Spleen (tissue), 11 donors: ENCODE results near the gene TXNDC15. TPM values are rescaled to one million over a fixed set of nuclear protein-coding genes. Genes with fewer than 3 reads are reported as not detected.
"Not testable (repeated sequence)": the region's sequence is repeated elsewhere in the genome, so short reads cannot be mapped to it uniquely, and the experiment has no call there.

Experiments used
- DNase-seq: peaks from one replicate; pipeline ENCODE4 v3.0.0-alpha.2; 2020
- H3K27ac ChIP-seq, 8 donors: fragments of 200-600 bp; sonication (generic) in 7 of 8; 1 replicate in 4 of 8; 2 replicates in 4 of 8; pipeline versions ENCODE4 v1.5.0 to v1.8.0; 2016 to 2021; ENCODE audit warnings: inconsistent platforms in 4 of 8, mild to moderate bottlenecking in 4 of 8, moderate library complexity in 1 of 8
- H3K27me3 ChIP-seq, 7 donors: fragments of 200-600 bp; sonication (generic) in 6 of 7; replicated peaks in 1 of 7; 1 replicate in 4 of 7; 2 replicates in 3 of 7; pipeline versions ENCODE4 v1.5.0 to v1.8.0; 2016 to 2021; ENCODE audit warnings: inconsistent platforms in 3 of 7, mild to moderate bottlenecking in 1 of 7
- H3K36me3 ChIP-seq, 6 donors: fragments of 200-600 bp; sonication (generic) in 5 of 6; 1 replicate in 4 of 6; 2 replicates in 2 of 6; pipeline versions ENCODE4 v1.5.0 to v1.8.0; 2016 to 2021; ENCODE audit warnings: inconsistent platforms in 2 of 6
- H3K4me1 ChIP-seq, 6 donors: fragments of 200-600 bp; sonication (generic) in 5 of 6; 1 replicate in 3 of 6; 2 replicates in 3 of 6; pipeline versions ENCODE4 v1.5.0 to v1.8.0; 2016 to 2021; ENCODE audit warnings: inconsistent platforms in 3 of 6
- H3K4me3 ChIP-seq, 8 donors: fragments of 200-600 bp; sonication (generic) in 7 of 8; 1 replicate in 4 of 8; 2 replicates in 4 of 8; pipeline versions ENCODE4 v1.5.0 to v1.8.0; 2016 to 2021; ENCODE audit warnings: inconsistent platforms in 4 of 8, mild to moderate bottlenecking in 4 of 8, moderate library complexity in 2 of 8
- H3K9me3 ChIP-seq, 8 donors: fragments of 200-600 bp; sonication (generic) in 7 of 8; 1 replicate in 4 of 8; 2 replicates in 4 of 8; pipeline versions ENCODE4 v1.5.0 to v1.8.0; 2016 to 2021; ENCODE audit warnings: inconsistent platforms in 4 of 8
- POLR2A ChIP-seq, 3 donors: fragments of 450-650 bp; IDR thresholded peaks; one replicate each; pipeline ENCODE4 v1.5.1; 2017; ENCODE audit warnings: antibody characterized with exemption in 3 of 3, mild to moderate bottlenecking in 1 of 3
- POLR2AphosphoS5 ChIP-seq, 3 donors: sonication (generic); formaldehyde crosslinking; IDR thresholded peaks; one replicate each; pipeline ENCODE4 v1.5.1; 2017; ENCODE audit warnings: antibody characterized with exemption in 3 of 3
- WGBS, 5 donors: extraction: QIAGEN DNeasy Blood & Tissue Kit in 3 of 5; methylation state at CpG; one replicate each; pipeline versions ENCODE4 v1.1.5 to v1.1.7; 2013 to 2018; 5-methylcytosine and 5-hydroxymethylcytosine counted together
- intact Hi-C: fragments of 100-400 bp; cut with DNase I; formaldehyde crosslinking; loops from one replicate; pipeline ENCODE4 v1.15.0; 2023; ENCODE audit warnings: low total_unique reads
- polyA plus RNA-seq, 3 donors: library from polyadenylated mRNA; stranded (reverse); fragments of 200-250 nt; gene quantifications; one replicate each; pipeline ENCODE4 v1.2.1, GENCODE V29; 2013
- total RNA-seq, 7 donors: library from RNA; depleted of rRNA in 3 of 7; stranded (reverse); fragments of >200 nt in 3 of 7; fragmentation: NEBNext Ultra II Directional in 4 of 7; extraction: Animal tissue kit (Norgen Biotek cat#: 25700) in 4 of 7; gene quantifications; one replicate each; pipeline versions ENCODE4 v1.1.0 to v1.2.1, GENCODE V29; 2016 to 2021
- TF ChIP-seq, protein P1 (sequence below), 11 experiments: fragments of 200-600 bp in 7 of 11; fragments of 450-650 bp in 4 of 11; sonication (generic) in 4 of 11; IDR thresholded peaks in 8 of 11; conservative IDR thresholded peaks in 3 of 11; 1 replicate in 7 of 11; 2 replicates in 4 of 11; pipeline versions ENCODE4 v1.4.0 to v1.8.0; 2016 to 2021; ENCODE audit warnings: antibody characterized with exemption in 11 of 11, inconsistent platforms in 4 of 11, mild to moderate bottlenecking in 1 of 11
- donor health status: healthy with polysubstance abuse.
- donor health status: DM: no; HTN: no; CAD: no; lungs with moderate emphysema.
- donor health status: DM: no; HTN: no; CAD: no.
- donor health status: Bipolar disorder and iron deficiency.
- donor health status: healthy.
- donor health status: DM: no; HTN: no; CAD: no.
- donor health status: DM: yes; HTN: yes; CAD: no.

Gene TXNDC15
- total and polyA plus RNA-seq, 10 donors: 37.4 to 109 (median 58.0) TPM

GRCh38 chr5:134878403-134878802 lies 4.2 kb downstream of the TXNDC15 start:
- DNase-seq: no peak
- no peak for TF ChIP-seq POLR2A (IDR thresholded peaks at IDR 0.05)
- no peak for TF ChIP-seq POLR2AphosphoS5 (IDR thresholded peaks at IDR 0.05)
- TF ChIP-seq, protein P1, sequence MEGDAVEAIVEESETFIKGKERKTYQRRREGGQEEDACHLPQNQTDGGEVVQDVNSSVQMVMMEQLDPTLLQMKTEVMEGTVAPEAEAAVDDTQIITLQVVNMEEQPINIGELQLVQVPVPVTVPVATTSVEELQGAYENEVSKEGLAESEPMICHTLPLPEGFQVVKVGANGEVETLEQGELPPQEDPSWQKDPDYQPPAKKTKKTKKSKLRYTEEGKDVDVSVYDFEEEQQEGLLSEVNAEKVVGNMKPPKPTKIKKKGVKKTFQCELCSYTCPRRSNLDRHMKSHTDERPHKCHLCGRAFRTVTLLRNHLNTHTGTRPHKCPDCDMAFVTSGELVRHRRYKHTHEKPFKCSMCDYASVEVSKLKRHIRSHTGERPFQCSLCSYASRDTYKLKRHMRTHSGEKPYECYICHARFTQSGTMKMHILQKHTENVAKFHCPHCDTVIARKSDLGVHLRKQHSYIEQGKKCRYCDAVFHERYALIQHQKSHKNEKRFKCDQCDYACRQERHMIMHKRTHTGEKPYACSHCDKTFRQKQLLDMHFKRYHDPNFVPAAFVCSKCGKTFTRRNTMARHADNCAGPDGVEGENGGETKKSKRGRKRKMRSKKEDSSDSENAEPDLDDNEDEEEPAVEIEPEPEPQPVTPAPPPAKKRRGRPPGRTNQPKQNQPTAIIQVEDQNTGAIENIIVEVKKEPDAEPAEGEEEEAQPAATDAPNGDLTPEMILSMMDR (IDR thresholded peaks at IDR 0.05 in 8 of 11, conservative IDR thresholded peaks at IDR 0.05 in 3 of 11): no peak
- WGBS, 5 donors: 83 to 92% (median 91%) methylated on average over 3 of the region's 3 CpGs
- H3K27ac ChIP-seq: no peak overlapping the region
- no peaks in the 10 kb centered on the region for H3K9me3 ChIP-seq
- H3K36me3 ChIP-seq: peaks cover 0 to 9% (median 0%) of the 10 kb centered on the region in 6 donors
- peaks cover 15 to 68% (median 41%) of the 10 kb centered on the region in 6 donors for H3K4me1 ChIP-seq
- no peak overlapping the region for H3K4me3 ChIP-seq
- intact Hi-C loops: no loop called here
- no peaks in the 10 kb centered on the region for H3K27me3 ChIP-seq

DNA sequence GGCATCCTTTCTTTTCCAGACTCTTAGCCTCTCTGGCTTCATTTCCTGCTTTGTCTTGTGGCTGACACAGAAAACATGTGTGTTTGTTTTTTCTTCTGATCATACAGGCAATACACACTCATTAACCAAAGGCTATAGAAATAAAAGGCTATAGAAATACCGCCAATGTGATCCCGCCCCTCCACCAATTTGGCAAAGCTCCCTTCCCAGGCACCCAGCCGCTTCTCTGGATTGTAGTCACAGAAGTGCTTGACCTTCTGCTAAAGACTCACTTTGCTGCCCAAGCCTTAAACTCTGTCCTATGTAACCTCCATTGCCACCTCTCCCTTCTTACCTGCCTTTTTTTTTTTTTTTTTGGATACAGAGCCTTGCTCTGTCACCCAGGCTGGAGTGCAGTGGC lies 5.3 kb downstream of the TXNDC15 start:
- WGBS, 5 donors: 80 to 93% (median 89%) methylated on average over 3 of the region's 3 CpGs
- H3K27me3 ChIP-seq: no peaks in the 10 kb centered on the region
- no peak overlapping the region for H3K4me3 ChIP-seq
- TF ChIP-seq POLR2A (IDR thresholded peaks at IDR 0.05) (no peak), POLR2AphosphoS5 (IDR thresholded peaks at IDR 0.05) (no peak)
- TF ChIP-seq, protein P1 (IDR thresholded peaks at IDR 0.05 in 8 of 11, conservative IDR thresholded peaks at IDR 0.05 in 3 of 11): no peak
- H3K9me3 ChIP-seq: no peaks in the 10 kb centered on the region
- peaks cover 13 to 61% (median 35%) of the 10 kb centered on the region in 6 donors for H3K4me1 ChIP-seq
- intact Hi-C loops: no loop called here
- DNase-seq: no peak
- peaks cover 0 to 9% (median 0%) of the 10 kb centered on the region in 6 donors for H3K36me3 ChIP-seq
- no peak overlapping the region for H3K27ac ChIP-seq

DNA sequence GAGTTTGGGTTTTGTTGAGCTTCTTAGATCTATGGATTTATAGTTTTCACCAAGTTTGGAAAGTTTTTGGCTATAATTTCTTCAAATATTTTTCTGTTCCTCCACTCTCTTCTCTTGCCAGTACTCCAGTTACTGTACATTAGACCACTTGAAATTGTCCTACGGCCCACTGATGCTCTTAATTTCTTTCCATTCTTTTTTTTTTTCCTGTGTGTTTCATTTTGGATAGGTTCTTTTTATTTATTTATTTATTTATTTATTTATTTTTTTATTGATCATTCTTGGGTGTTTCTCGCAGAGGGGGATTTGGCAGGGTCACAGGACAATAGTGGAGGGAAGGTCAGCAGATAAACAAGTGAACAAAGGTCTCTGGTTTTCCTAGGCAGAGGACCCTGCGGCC lies 6.8 kb downstream of the TXNDC15 start:
- DNase-seq, H3K36me3 ChIP-seq, H3K27me3 ChIP-seq, H3K4me3 ChIP-seq, H3K9me3 ChIP-seq, intact Hi-C loops, H3K27ac ChIP-seq: not testable (repeated sequence)
- 59 to 90% (median 74%) methylated on average over 1 to 2 of the region's 3 CpGs for WGBS, 5 donors
- peaks cover 7 to 48% (median 23%) of the 10 kb centered on the region in 6 donors for H3K4me1 ChIP-seq

DNA sequence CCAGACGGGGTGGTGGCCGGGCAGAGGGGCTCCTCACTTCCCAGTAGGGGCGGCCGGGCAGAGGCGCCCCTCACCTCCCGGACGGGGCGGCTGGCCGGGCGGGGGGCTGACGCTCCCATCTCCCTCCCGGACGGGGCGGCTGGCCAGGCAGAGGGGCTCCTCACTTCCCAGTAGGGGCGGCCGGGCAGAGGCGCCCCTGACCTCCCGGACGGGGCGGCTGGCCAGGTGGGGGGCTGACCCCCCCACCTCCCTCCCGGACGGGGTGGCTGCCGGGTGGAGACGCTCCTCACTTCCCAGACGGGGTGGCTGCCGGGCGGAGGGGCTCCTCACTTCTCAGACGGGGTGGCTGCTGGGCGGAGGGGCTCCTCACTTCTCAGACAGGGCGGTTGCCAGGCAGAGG lies 7.5 kb downstream of the TXNDC15 start:
- 90 to 97% (median 96%) methylated on average over 6 to 28 of the region's 30 CpGs; no CpG with 5 or more reads in 1 of the 5 donors for WGBS, 5 donors
- H3K27ac ChIP-seq, intact Hi-C loops, H3K4me3 ChIP-seq, H3K9me3 ChIP-seq, DNase-seq, H3K27me3 ChIP-seq: not testable (repeated sequence)
- Histone ChIP-seq H3K4me1 (peaks cover 5 to 41% (median 15%) of the 10 kb centered on the region in 6 donors), H3K36me3 (peaks cover 0 to 13% (median 0%) of the 10 kb centered on the region in 6 donors)

DNA sequence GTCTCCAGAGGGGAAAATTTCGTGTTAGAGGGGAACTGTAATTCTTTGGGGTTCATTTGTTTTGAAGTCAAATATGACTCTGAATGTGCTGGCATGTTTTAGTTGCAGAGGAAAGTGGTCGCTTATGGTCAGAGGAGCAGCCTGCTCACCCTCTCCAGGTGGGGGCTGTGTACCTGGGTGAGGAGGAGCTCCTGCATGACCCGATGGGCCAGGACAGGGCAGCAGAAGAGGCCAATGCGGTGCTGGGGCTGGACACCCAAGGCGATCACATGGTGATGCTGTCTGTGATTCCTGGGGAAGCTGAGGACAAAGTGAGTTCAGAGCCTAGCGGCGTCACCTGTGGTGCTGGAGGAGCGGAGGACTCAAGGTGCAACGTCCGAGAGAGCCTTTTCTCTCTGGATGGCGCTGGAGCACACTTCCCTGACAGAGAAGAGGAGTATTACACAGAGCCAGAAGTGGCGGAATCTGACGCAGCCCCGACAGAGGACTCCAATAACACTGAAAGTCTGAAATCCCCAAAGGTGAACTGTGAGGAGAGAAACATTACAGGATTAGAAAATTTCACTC lies 13.5 kb downstream of the TXNDC15 start:
- intact Hi-C loops: no loop called here
- H3K4me1 ChIP-seq: no peaks in the 10 kb centered on the region
- H3K9me3 ChIP-seq: no peaks in the 10 kb centered on the region
- no peak overlapping the region for H3K4me3 ChIP-seq
- no peak overlapping the region for H3K27ac ChIP-seq
- H3K27me3 ChIP-seq: no peaks in the 10 kb centered on the region
- WGBS, 5 donors: 90 to 98% (median 93%) methylated on average over 14 of the region's 14 CpGs
- peaks cover 0 to 63% (median 23%) of the 10 kb centered on the region in 6 donors for H3K36me3 ChIP-seq
- TF ChIP-seq, protein P1 (IDR thresholded peaks at IDR 0.05 in 8 of 11, conservative IDR thresholded peaks at IDR 0.05 in 3 of 11): no peak
- TF ChIP-seq POLR2A (IDR thresholded peaks at IDR 0.05): no peak
- no peak for TF ChIP-seq POLR2AphosphoS5 (IDR thresholded peaks at IDR 0.05)
- DNase-seq: no peak
